Hepatocyte (in vitro differentiated cells): ENCODE data around the gene DOCK3. TPM values are rescaled to one million over a fixed set of nuclear protein-coding genes. Genes with fewer than 3 reads are reported as not detected.

ENCODE experiments used
- DNase-seq: peaks from one replicate; pipeline ENCODE4 v3.0.0-alpha.2; 2016; ENCODE audit warnings: low spot score
- H2AFZ ChIP-seq: fragments of 200-600 bp; sonication (generic); 2 replicates; pipeline ENCODE4 v1.6.0; 2016; ENCODE audit warnings: antibody characterized with exemption, mild to moderate bottlenecking
- H3K27ac ChIP-seq: fragments of 200-600 bp; sonication (generic); 2 replicates; pipeline ENCODE4 v1.5.1; 2016; ENCODE audit warnings: mild to moderate bottlenecking
- H3K27me3 ChIP-seq: fragments of 200-600 bp; sonication (generic); 2 replicates; pipeline ENCODE4 v1.6.1; 2016
- H3K36me3 ChIP-seq: fragments of 200-600 bp; sonication (generic); replicated peaks from 2 replicates; pipeline ENCODE4 v1.5.1; 2016; ENCODE audit warnings: low read depth; ENCODE audit not compliant: insufficient read depth
- H3K4me1 ChIP-seq: fragments of 200-600 bp; sonication (generic); 2 replicates; pipeline ENCODE4 v1.5.1; 2016; ENCODE audit warnings: mild to moderate bottlenecking, moderate library complexity; ENCODE audit not compliant: insufficient read depth
- H3K4me2 ChIP-seq: fragments of 200-600 bp; sonication (generic); 2 replicates; pipeline ENCODE4 v1.6.0; 2016
- H3K4me3 ChIP-seq: fragments of 200-600 bp; sonication (generic); 2 replicates; pipeline ENCODE4 v1.5.1; 2016; ENCODE audit warnings: mild to moderate bottlenecking
- H3K79me2 ChIP-seq: fragments of 200-600 bp; sonication (generic); 2 replicates; pipeline ENCODE4 v1.6.0; 2017; ENCODE audit warnings: mild to moderate bottlenecking
- H3K9me2 ChIP-seq: fragments of 200-600 bp; sonication (generic); replicated peaks from 2 replicates; pipeline ENCODE4 v1.6.0; 2017; ENCODE audit warnings: mild to moderate bottlenecking; ENCODE audit not compliant: insufficient read depth
- H3K9me3 ChIP-seq: fragments of 200-600 bp; sonication (generic); 2 replicates; pipeline ENCODE4 v1.5.1; 2016; ENCODE audit warnings: low read depth, mild to moderate bottlenecking
- H4K20me1 ChIP-seq: fragments of 200-600 bp; sonication (generic); 2 replicates; pipeline ENCODE4 v1.6.0; 2016; ENCODE audit warnings: mild to moderate bottlenecking; ENCODE audit not compliant: insufficient read depth, poor library complexity, severe bottlenecking
- CTCF ChIP-seq: fragments of 200-600 bp; sonication (generic); IDR thresholded peaks from 2 replicates; pipeline ENCODE4 v1.5.1; 2016; ENCODE audit warnings: antibody characterized with exemption, mild to moderate bottlenecking; ENCODE audit not compliant: poor library complexity
- EZH2 ChIP-seq: fragments of 200-600 bp; sonication (generic); IDR thresholded peaks from 2 replicates; pipeline ENCODE4 v1.6.1; 2016; ENCODE audit warnings: antibody characterized with exemption, mild to moderate bottlenecking, borderline replicate concordance
- EZH2phosphoT487 ChIP-seq: fragments of 200-600 bp; sonication (generic); IDR thresholded peaks from one replicate; pipeline ENCODE4 v1.6.1; 2018; ENCODE audit warnings: antibody characterized with exemption, mild to moderate bottlenecking, low read depth, moderate library complexity; ENCODE audit not compliant: unreplicated experiment, severe bottlenecking
- WGBS: methylation state at CpG from one replicate; pipeline ENCODE4 v1.1.6; 2016; ENCODE audit warnings: low lambda C conversion rate; ENCODE audit errors: missing lambda C conversion rate; 5-methylcytosine and 5-hydroxymethylcytosine counted together
- polyA plus RNA-seq: library from polyadenylated mRNA; unstranded; fragments of >200 nt; fragmentation: Nextera tagmentation; extraction: Ambion mirVana; gene quantifications from 2 replicates; pipeline ENCODE4 v1.2.1, GENCODE V29; 2016
- total RNA-seq: library from RNA; depleted of rRNA; stranded (reverse); fragments of >200 nt; gene quantifications from 2 replicates; pipeline ENCODE4 v1.2.3, GENCODE V29; 2014

DOCK3 gene
- total and polyA plus RNA-seq, 2 experiments from 2014 or later: 0.77 to 1.6 TPM

DNA sequence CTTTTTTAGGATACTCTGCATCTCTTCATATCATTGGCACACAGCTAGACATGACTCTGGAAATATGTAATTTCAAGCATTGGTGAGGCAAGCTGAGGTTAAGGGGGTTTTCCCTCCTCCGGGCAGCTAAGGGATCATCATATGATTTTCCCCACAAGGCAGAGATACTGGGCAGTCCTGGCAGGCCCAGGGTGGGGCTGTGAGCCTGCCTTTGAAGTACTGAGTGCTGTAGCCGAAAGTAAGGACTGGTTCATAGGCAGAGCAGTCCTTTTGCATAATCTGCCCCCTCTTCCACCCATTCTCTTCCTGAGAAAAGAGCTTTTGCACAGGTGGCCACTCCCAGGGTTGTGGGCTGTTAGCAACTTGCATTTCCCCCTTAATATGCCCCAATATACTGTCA is 541.6 kb downstream of the DOCK3 start:
- Histone ChIP-seq H3K79me2 (no peaks in the 10 kb centered on the region), H3K9me2 (no peaks in the 10 kb centered on the region), H2AFZ (no peak overlapping the region), H3K4me3 (no peak overlapping the region), H4K20me1 (no peaks in the 10 kb centered on the region), H3K27me3 (no peaks in the 10 kb centered on the region), H3K4me1 (no peaks in the 10 kb centered on the region), H3K4me2 (no peak overlapping the region), H3K27ac (no peak overlapping the region), H3K36me3 (no peaks in the 10 kb centered on the region), H3K9me3 (no peaks in the 10 kb centered on the region)
- DNase-seq: no peak
- WGBS: 80% methylated on average over 2 of the region's 2 CpGs
- no peak for TF ChIP-seq EZH2
- TF ChIP-seq CTCF: no peak
- TF ChIP-seq EZH2phosphoT487: no peak

DNA sequence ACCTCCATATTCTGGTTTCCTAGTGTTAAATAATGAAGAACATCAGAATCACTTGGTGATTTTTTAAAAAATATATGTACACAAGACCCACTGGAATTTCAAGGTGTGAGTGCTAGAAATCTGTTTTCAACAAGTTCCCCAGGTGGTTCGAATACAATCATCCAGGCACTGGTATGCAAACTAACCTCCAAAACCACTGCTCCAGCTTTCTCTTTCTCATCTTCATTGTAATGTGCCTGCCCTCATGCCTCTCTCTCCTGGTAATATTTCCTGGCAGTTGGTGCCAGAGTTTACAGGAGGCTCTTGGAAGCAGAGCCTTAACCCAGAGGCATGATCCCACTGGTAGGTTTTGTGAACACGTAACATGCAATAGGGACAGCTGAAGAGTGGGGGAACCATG is 547.2 kb downstream of the DOCK3 start:
- no peaks in the 10 kb centered on the region for H3K4me1 ChIP-seq
- no peak overlapping the region for H2AFZ ChIP-seq
- 84% methylated on average over 2 of the region's 2 CpGs for WGBS
- TF ChIP-seq CTCF: no peak
- no peak for TF ChIP-seq EZH2
- no peak for TF ChIP-seq EZH2phosphoT487
- H3K27ac ChIP-seq: no peak overlapping the region
- H4K20me1 ChIP-seq: no peaks in the 10 kb centered on the region
- H3K36me3 ChIP-seq: no peaks in the 10 kb centered on the region
- no peak overlapping the region for H3K4me2 ChIP-seq
- no peaks in the 10 kb centered on the region for H3K27me3 ChIP-seq
- H3K4me3 ChIP-seq: no peak overlapping the region
- H3K9me3 ChIP-seq: no peaks in the 10 kb centered on the region
- DNase-seq: no peak
- no peaks in the 10 kb centered on the region for H3K79me2 ChIP-seq
- no peaks in the 10 kb centered on the region for H3K9me2 ChIP-seq

DNA sequence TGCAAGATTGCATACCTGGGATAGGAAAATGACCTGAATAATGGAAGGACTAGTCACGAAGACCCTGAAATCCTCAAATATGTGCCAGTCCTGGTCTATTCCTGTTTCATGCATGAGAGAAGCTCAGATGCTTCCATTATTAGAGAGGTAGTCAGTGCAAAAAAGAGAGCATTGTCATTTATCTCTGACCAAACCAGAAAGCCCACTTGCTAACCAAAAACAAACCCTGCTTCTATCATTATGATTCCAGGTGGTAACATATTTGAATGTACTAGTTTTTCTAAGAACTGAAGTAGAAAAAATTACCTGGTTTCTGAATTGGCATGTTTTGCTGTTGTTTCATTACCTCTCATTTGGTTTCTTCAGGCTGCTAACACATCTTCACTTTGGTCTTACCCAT is 549.6 kb downstream of the DOCK3 start:
- Histone ChIP-seq H3K79me2 (no peaks in the 10 kb centered on the region), H3K9me3 (no peaks in the 10 kb centered on the region), H3K4me2 (no peak overlapping the region), H3K27me3 (no peaks in the 10 kb centered on the region), H2AFZ (no peak overlapping the region), H4K20me1 (no peaks in the 10 kb centered on the region), H3K36me3 (no peaks in the 10 kb centered on the region), H3K4me1 (no peaks in the 10 kb centered on the region), H3K4me3 (no peak overlapping the region), H3K9me2 (no peaks in the 10 kb centered on the region), H3K27ac (no peak overlapping the region)
- DNase-seq: no peak
- TF ChIP-seq EZH2phosphoT487: no peak
- no peak for TF ChIP-seq CTCF
- no peak for TF ChIP-seq EZH2
- 90% methylated on average over 1 of the region's 1 CpG for WGBS

DNA sequence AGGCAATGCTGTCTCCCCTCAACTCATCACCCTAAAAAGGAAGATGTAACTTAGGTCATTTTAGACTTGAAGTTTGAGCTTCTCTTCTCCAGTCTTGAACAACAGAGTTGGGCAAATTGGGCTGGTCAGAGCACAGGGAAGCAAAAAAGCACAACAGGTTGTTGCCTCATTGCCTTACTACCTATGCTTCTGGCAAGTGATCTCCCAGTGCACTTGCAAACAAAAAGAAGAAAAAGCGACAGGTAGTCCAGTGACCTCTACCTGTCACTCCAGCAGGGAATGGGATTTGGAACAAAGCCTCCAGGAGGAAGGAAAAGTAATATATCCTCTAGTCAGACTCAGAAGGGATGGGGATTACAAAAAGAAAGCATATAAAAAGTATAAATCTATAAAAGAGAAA is 550.1 kb downstream of the DOCK3 start:
- Histone ChIP-seq H3K9me3 (no peaks in the 10 kb centered on the region), H3K36me3 (no peaks in the 10 kb centered on the region), H4K20me1 (no peaks in the 10 kb centered on the region), H3K9me2 (no peaks in the 10 kb centered on the region), H2AFZ (no peak overlapping the region), H3K79me2 (no peaks in the 10 kb centered on the region), H3K4me3 (no peak overlapping the region), H3K27ac (no peak overlapping the region), H3K27me3 (no peaks in the 10 kb centered on the region), H3K4me2 (no peak overlapping the region), H3K4me1 (no peaks in the 10 kb centered on the region)
- DNase-seq: no peak
- 93% methylated on average over 1 of the region's 1 CpG for WGBS
- TF ChIP-seq EZH2phosphoT487 (no peak), CTCF (no peak), EZH2 (no peak)
